Measurements from ENCODE around the gene GGTLC1.
"Not testable (repeated sequence)": the region's sequence is repeated elsewhere in the genome, so short reads cannot be mapped to it uniquely, and the experiment has no call there.

GGTLC1 gene

GRCh38 chr20:23994001-23994633 is 5.5 kb upstream of the GGTLC1 start:
- not testable (repeated sequence) for DNase-seq

GRCh38 chr20:23993440-23993839 is 4.9 kb upstream of the GGTLC1 start:
- DNase-seq = not testable (repeated sequence)

- DNase-seq = not testable (repeated sequence)
Measured at GRCh38 chr20:23990296-23990695, 1.7 kb upstream of the GGTLC1 start.

- DNase-seq = not testable (repeated sequence)
Measured at GRCh38 chr20:23988966-23989365, 387 bp upstream of the GGTLC1 start.

GRCh38 chr20:23986716-23987115 is 1.9 kb downstream of the GGTLC1 start:
- DNase-seq = not testable (repeated sequence)

- DNase-seq = not testable (repeated sequence)
Measured at GRCh38 chr20:23986310-23986709, 2.3 kb downstream of the GGTLC1 start.

- DNase-seq = not testable (repeated sequence)
Measured at GRCh38 chr20:23985790-23986225, 2.8 kb downstream of the GGTLC1 start.

- DNase-seq = not testable (repeated sequence)
Measured at GRCh38 chr20:23985066-23985789, 3.4 kb downstream of the GGTLC1 start.

GRCh38 chr20:23984476-23985023 is 4.0 kb downstream of the GGTLC1 start:
- not testable (repeated sequence) for DNase-seq

- not testable (repeated sequence) for DNase-seq
Measured at GRCh38 chr20:23982112-23983018, 6.2 kb downstream of the GGTLC1 start.

- not testable (repeated sequence) for DNase-seq
Measured at GRCh38 chr20:23981526-23981925, 7.1 kb downstream of the GGTLC1 start.

GRCh38 chr20:23981014-23981413 is 7.6 kb downstream of the GGTLC1 start:
- DNase-seq = not testable (repeated sequence)

- DNase-seq = not testable (repeated sequence)
Measured at GRCh38 chr20:23979899-23980811, 8.4 kb downstream of the GGTLC1 start.

GRCh38 chr20:23979380-23979779 is 9.2 kb downstream of the GGTLC1 start:
- not testable (repeated sequence) for DNase-seq

- DNase-seq = not testable (repeated sequence)
Measured at GRCh38 chr20:23978457-23978856, 10.1 kb downstream of the GGTLC1 start.

GRCh38 chr20:23974966-23975365 is 13.6 kb downstream of the GGTLC1 start:
- no peak for DNase-seq

GRCh38 chr20:23971310-23971709 is 17.3 kb downstream of the GGTLC1 start:
- DNase-seq = no peak

- DNase-seq = no peak
Measured at GRCh38 chr20:23970049-23970448, 18.5 kb downstream of the GGTLC1 start.

- no peak for DNase-seq
Measured at GRCh38 chr20:23967616-23967979, 21.0 kb downstream of the GGTLC1 start.

GRCh38 chr20:23966927-23967615 is 21.5 kb downstream of the GGTLC1 start:
- no peak for DNase-seq

GRCh38 chr20:23966298-23966697 is 22.3 kb downstream of the GGTLC1 start:
- DNase-seq = no peak
